NCI-H460 (cell line): ENCODE measurements around the gene BPIFA1. TPM values are rescaled to one million over a fixed set of nuclear protein-coding genes. Genes with fewer than 3 reads are reported as not detected.

Source experiments
- DNase-seq: peaks from one replicate; pipeline ENCODE4 v3.0.0-alpha.2; 2016; ENCODE audit warnings: low read depth; ENCODE audit errors: extremely low read depth
- polyA plus RNA-seq: library from polyadenylated mRNA; depleted of rRNA; stranded (reverse); fragments of >200 nt; gene quantifications from 2 replicates; pipeline ENCODE4 v1.2.3, GENCODE V29; 2014; cell fraction: nucleus; rRNA removed
- total RNA-seq: library from RNA; depleted of rRNA; stranded (reverse); fragments of >200 nt; shearing (Covaris generic); gene quantifications from 2 replicates; pipeline ENCODE4 v1.2.3, GENCODE V29; 2014; rRNA removed

BPIFA1 gene
- total RNA-seq: not detected in 2 replicates
- polyA plus RNA-seq: not detected in 2 replicates

DNA sequence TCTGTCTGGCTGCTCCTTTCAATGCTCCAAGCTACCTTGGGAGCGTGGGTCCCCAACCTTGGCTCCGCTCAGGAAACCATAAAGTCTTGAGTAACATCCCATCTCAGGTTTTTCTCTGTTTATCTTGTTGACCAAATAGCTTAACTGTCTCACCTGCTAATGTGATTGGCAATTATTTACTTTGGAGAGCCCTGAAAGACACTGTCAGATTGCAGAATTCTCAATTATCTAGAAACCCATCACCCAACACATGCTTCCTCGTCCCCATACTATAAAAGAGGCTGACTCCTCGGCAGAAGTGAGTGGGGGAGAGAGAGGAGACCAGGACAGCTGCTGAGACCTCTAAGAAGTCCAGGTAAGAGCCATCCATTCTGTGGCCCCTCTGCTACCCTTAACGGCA, at the start of gene BPIFA1:
Gene BPIFA1, plus strand, starts transcription at position 301 of the 400 bp plus-strand sequence. CDS start 1,716 bp downstream, outside the sequence.
- no peak for DNase-seq

DNA sequence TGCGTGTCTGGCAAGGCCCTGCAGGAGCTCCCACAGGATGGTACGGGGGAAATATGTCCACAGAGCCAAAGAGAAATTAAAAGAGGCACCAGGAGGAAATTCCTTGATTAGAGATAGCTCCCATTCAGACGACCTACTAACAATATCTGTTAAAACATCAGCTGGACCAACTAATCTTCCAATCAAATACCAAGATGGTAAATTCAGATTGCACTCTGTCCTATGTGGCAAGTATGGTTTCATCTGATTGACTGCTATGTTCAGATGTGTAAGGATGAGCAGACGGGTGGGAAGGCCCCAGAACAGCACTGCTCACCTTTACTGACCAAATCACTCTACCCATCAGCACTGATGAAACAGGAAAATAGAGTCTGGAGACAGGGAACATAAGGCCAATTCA, 48.3 kb upstream of the BPIFA1 start:
- DNase-seq: no peak

- no peak for DNase-seq
Observed at GRCh38 chr20:33188421-33188820, 47.4 kb upstream of the BPIFA1 start.

GRCh38 chr20:33191484-33191883, 44.3 kb upstream of the BPIFA1 start:
- DNase-seq: no peak

- no peak for DNase-seq
Observed at GRCh38 chr20:33191955-33192354, 43.8 kb upstream of the BPIFA1 start.

- no peak for DNase-seq
Observed at GRCh38 chr20:33192912-33193501, 42.8 kb upstream of the BPIFA1 start.

DNA sequence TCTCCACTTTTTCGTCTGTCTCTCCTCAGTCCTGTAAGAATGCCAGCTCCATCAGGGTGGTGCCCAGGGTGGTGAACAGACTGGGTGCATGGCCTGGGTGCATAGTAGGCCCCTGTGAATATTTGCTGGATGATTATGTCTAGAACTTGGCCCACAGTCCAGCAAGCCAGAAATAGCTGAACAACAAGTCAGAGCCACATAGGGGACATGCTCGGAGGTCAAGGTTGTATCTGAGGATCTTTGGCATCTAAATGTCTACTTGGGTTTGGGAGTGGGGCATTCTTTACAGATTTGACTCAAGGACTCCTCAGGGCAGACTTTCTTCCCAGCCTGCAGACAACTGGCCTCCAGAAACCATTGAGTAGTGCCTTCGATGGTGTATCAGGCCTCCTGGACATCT, 36.8 kb upstream of the BPIFA1 start:
- no peak for DNase-seq

- no peak for DNase-seq
Observed at GRCh38 chr20:33202451-33202850, 33.3 kb upstream of the BPIFA1 start.

GRCh38 chr20:33203444-33203843, 32.4 kb upstream of the BPIFA1 start:
- no peak for DNase-seq

GRCh38 chr20:33209789-33210188, 26.0 kb upstream of the BPIFA1 start:
- DNase-seq: peak; percentile 71

- no peak for DNase-seq
Observed at GRCh38 chr20:33210371-33210770, 25.4 kb upstream of the BPIFA1 start.

DNA sequence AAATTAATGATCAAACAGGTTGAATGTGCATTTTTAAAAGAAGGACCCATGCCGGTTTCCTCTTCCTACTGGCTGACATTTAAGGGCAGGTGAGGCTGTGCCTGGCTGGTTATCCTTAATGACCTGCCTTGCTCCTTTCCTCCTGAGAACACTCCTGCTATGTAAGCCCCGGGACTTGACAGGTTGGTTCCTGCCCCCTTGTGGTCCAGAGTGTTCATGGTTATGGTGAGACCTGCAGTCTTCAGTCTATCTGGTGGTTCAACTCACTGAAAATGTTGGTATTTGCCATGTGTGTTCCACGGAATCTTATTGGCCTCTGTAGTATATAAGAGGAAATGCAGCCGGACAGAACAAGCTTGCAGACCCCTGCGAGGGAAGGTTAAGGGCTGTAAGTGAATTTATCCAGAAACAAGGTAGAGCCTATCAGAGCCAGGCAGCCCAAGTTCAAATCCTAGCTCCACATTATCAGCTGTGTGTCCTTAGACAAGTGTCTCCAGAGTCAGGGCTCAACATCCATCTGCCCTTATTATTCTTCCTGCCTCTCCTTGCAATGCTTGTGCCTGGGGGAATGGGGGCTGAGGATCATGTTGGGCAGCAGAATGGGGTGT, 23.9 kb upstream of the BPIFA1 start:
- peak; percentile 49 for DNase-seq

GRCh38 chr20:33217052-33217451, 18.7 kb upstream of the BPIFA1 start, which contains the start of gene BPIFA3:
Gene BPIFA3, plus strand, starts transcription at chr20:33217352. Its CDS starts 185 bp downstream, at chr20:33217537.
- no peak for DNase-seq

GRCh38 chr20:33224399-33224798, 11.4 kb upstream of the BPIFA1 start:
- no peak for DNase-seq

GRCh38 chr20:33229843-33230242, 6.0 kb upstream of the BPIFA1 start:
- DNase-seq: no peak

DNA sequence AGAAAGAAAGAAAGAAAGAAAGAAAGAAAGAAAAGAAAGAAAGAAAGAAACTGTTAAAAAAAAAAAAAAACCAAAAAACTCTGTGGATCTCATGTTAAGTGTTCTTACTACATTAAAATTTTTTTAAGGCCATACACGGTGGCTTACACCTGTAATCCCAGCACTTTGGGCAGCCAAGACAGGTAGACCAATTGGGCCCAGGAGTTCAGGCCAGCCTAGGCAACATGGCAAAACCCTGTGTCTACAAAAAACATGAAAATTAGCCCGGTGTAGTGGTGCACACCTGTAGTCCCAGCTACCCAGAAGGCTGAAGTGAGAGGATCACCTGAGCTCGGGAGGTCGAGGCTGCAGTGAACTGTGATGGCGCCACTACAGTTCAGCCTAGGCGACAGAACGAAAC, 4.6 kb upstream of the BPIFA1 start:
- DNase-seq: no peak

GRCh38 chr20:33232486-33233072, 3.2 kb upstream of the BPIFA1 start:
- DNase-seq: no peak

- DNase-seq: no peak
Observed at GRCh38 chr20:33233129-33233774, 2.5 kb upstream of the BPIFA1 start.

GRCh38 chr20:33234050-33234449, 1.7 kb upstream of the BPIFA1 start:
- DNase-seq: no peak

GRCh38 chr20:33236351-33236750, 555 bp downstream of the BPIFA1 start:
- no peak for DNase-seq

- DNase-seq: no peak
Observed at GRCh38 chr20:33237989-33238388, 2.2 kb downstream of the BPIFA1 start.

DNA sequence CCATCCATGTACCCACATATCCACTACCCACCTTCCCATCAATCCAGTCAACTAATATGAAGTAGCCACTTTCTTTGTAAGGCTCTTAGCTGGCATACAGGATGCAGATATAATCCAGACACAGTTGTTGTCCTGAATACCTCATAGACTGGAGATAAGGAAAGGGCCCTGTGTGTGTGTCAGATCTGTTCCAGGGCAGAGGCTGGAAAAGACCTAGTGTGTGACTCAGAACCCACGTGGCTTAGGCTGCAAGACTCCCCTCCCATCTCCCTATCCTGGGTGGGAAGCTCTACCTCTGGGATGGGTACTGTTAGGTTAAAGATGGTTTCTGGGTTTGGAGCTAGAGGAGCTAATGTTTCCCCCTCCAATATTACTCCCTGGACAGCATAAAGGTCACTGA, 3.6 kb downstream of the BPIFA1 start:
- no peak for DNase-seq
